Measurements from ENCODE around the gene GJA5. TPM values are rescaled to one million over a fixed set of nuclear protein-coding genes. Genes with fewer than 3 reads are reported as not detected.

Gene GJA5
- not detected in 2 replicates for total RNA-seq

DNA sequence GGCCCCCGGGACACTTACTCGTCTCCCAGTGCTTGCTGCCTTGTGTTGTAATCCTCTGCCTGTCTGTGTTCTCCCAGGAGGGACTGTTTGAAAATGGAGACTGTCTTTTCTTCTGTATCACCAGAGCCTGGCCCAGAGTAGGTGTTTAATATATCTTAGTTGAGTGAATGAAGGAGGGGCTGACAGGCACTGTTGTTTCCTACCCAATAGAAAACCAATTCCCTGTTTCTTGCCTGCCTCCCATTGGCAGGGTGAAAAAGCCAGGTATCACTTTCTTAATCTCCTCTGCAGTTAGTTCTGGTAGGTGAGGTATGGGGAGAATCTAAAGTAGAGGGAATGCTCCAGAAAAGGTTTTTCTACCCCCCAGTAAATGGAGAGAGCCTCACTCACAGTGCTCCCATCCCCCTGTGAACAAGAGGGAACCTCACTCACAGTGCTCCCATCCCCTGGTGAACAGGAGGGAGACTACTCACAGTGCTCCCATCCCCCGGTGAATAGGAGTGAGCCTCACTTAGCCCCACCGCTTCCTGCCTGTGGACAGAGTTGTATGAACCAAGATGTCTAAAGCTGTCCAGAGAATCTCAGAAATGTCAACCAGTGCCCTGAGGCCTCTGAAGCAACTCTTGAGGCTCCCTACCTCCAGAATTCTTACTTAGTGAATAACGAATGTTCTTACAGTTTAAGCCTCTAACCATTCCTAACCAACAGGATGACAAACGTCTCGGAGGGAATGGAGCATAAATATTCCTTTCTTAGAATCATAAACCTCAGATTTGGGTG is at the start of gene GJA5:
TSS of gene GJA5 (minus strand) at position 122 of the 780 bp plus-strand sequence. CDS start 1,364 bp downstream, outside the sequence.
- no peaks in the 10 kb centered on the region for H3K27me3 Mint-ChIP-seq
- DNase-seq (no peak), ATAC-seq (ENCODE audit: low read depth) (no peak)
- H3K4me3 Mint-ChIP-seq, result no peak within 1 kb of the TSS
- intact Hi-C loops (cut with micrococcal nuclease), result no loop called here
- no peak for TF ChIP-seq CTCF (IDR thresholded peaks at IDR 0.05)
- no peak within 1 kb of the TSS for H3K27ac Mint-ChIP-seq
- no peaks in the 10 kb centered on the region for H3K9me3 Mint-ChIP-seq
- H3K4me1 Mint-ChIP-seq, result peaks cover 33% of the 10 kb centered on the region
- POLR2A ChIA-PET, result no interaction called here
- H3K36me3 Mint-ChIP-seq (ENCODE audit: low read depth), result no peaks in the 10 kb centered on the region
- CTCF ChIA-PET, result no interaction called here

- ATAC-seq (ENCODE audit: low read depth), result no peak
- ChIA-PET CTCF (no interaction called here), POLR2A (no interaction called here)
- no peak for TF ChIP-seq CTCF (IDR thresholded peaks at IDR 0.05)
- intact Hi-C loops (cut with micrococcal nuclease), result no loop called here
- H3K4me3 Mint-ChIP-seq, result no peak overlapping the region
- peaks cover 15% of the 10 kb centered on the region for H3K27me3 Mint-ChIP-seq
- no peak for DNase-seq
- H3K4me1 Mint-ChIP-seq, result no peaks in the 10 kb centered on the region
- no peaks in the 10 kb centered on the region for H3K9me3 Mint-ChIP-seq
- no peak overlapping the region for H3K27ac Mint-ChIP-seq
- no peaks in the 10 kb centered on the region for H3K36me3 Mint-ChIP-seq (ENCODE audit: low read depth)
These were observed 48.8 kb upstream of the GJA5 start for GRCh38 chr1:147809236-147809635.

DNA sequence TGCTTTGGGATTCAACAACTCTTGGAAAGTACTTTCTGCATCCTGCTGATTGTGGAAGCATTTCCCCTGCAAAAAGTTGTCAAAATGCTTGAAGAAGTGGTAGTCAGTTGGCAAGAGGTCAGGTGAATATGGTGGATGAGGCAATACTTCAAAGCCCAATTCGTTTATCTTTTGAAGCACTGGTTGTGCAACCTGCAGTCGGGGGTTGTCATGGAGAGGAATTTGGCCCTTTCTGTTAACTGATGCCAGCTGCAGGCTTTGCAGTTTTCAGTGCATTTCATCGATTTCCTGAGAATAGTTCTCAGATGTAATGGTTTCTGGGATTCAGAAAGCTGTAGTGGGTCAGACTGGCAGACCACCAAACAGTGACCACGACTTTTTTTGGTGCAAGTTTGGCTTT is 47.6 kb upstream of the GJA5 start:
- intact Hi-C loops (cut with micrococcal nuclease), result no loop called here
- DNase-seq (no peak), ATAC-seq (ENCODE audit: low read depth) (no peak)
- Mint-ChIP-seq H3K4me3 (no peak overlapping the region), H3K36me3 (ENCODE audit: low read depth) (no peaks in the 10 kb centered on the region), H3K4me1 (no peaks in the 10 kb centered on the region), H3K27ac (no peak overlapping the region), H3K9me3 (no peaks in the 10 kb centered on the region), H3K27me3 (peaks cover 9% of the 10 kb centered on the region)
- ChIA-PET POLR2A (no interaction called here), CTCF (no interaction called here)
- no peak for TF ChIP-seq CTCF (IDR thresholded peaks at IDR 0.05)

DNA sequence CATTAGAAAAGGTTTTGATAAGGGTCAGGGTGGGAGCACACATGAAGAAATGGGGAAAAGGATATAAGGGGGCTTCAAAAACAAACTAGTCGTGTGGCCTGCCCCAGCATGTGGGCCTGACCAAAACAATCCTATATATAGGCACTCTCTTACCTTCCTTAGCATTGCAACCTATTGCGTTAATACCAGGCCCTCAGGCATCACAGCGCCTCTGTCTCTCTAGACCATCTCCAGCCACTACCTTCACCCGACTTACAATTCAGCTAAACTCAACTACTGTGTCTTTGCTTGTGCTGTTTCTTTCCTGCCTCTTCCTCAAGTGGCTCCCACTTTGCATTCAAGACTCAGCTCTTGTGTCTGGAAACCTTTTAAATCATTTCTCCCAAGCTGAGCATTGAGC is 47.0 kb upstream of the GJA5 start:
- H3K9me3 Mint-ChIP-seq, result no peaks in the 10 kb centered on the region
- no peak overlapping the region for H3K4me3 Mint-ChIP-seq
- intact Hi-C loops (cut with micrococcal nuclease), result no loop called here
- ChIA-PET CTCF (no interaction called here), POLR2A (no interaction called here)
- no peaks in the 10 kb centered on the region for H3K4me1 Mint-ChIP-seq
- no peak overlapping the region for H3K27ac Mint-ChIP-seq
- no peaks in the 10 kb centered on the region for H3K36me3 Mint-ChIP-seq (ENCODE audit: low read depth)
- H3K27me3 Mint-ChIP-seq, result peaks cover 9% of the 10 kb centered on the region
- no peak for TF ChIP-seq CTCF (IDR thresholded peaks at IDR 0.05)
- DNase-seq, result no peak
- no peak for ATAC-seq (ENCODE audit: low read depth)

DNA sequence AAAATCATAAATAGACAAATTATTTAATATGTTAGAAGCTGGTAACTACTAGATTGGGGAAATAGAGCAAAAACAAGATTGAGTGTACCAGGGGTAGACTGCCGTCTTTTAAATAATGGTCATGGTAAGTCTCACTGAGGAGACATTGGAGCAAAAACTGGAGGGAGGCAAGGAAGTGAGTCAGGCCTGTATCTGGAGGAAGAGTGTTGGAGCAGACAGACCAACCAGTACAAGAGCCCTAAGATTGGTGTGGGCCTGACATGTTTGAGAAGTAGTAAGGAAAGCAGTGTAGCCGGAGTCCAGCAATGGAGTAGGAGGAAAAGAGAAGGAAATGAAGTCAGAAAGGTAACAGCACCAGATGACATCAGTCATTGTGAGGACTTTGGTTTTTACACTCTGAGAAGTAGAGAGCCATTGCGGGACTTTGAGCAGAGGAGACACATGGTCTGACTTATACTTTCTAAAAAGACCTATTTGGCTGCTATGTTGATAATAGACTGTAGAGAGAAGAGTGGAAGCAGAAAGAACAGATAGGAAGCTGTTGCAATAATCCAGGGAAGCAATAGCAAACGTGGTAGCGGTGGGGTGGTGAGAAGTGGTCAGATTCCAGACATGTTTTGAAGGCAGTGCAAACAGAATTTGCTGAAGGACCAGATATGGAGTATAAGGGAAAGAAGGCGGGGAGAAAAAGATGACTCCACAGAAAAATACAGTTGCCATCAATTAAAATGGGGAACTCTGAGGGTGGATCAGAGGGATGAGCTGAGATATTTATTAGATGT is 44.7 kb upstream of the GJA5 start:
- no peak for DNase-seq
- Mint-ChIP-seq H3K4me3 (no peak overlapping the region), H3K9me3 (no peaks in the 10 kb centered on the region), H3K27ac (no peak overlapping the region), H3K27me3 (peaks cover 5% of the 10 kb centered on the region), H3K4me1 (no peaks in the 10 kb centered on the region), H3K36me3 (ENCODE audit: low read depth) (no peaks in the 10 kb centered on the region)
- ChIA-PET CTCF (no interaction called here), POLR2A (no interaction called here)
- TF ChIP-seq CTCF (IDR thresholded peaks at IDR 0.05), result no peak
- no peak for ATAC-seq (ENCODE audit: low read depth)
- intact Hi-C loops (cut with micrococcal nuclease), result no loop called here

All from activated B cell treated with CpG ODN at 0.5 μM for 24 hours (primary cell).